Liver (tissue), 9 donors: ENCODE measurements around the gene VAMP1. TPM values are rescaled to one million over a fixed set of nuclear protein-coding genes. Genes with fewer than 3 reads are reported as not detected.

Experiments
- DNase-seq: peaks from one replicate; pipeline ENCODE4 v3.0.0-alpha.2; 2017; ENCODE audit warnings: low spot score
- H3K27ac ChIP-seq, 2 donors: one replicate each; pipeline ENCODE4 v1.7.0; 2013; ENCODE audit warnings: inconsistent platforms in 2 of 2, low read length in 2 of 2, control low read depth in 1 of 2, low read depth in 1 of 2, mild to moderate bottlenecking in 1 of 2
- H3K27me3 ChIP-seq, 4 donors: one replicate each; pipeline versions ENCODE4 v1.6.1 to v1.7.0; 2013; ENCODE audit warnings: low read length in 3 of 4, inconsistent platforms in 1 of 4, mild to moderate bottlenecking in 1 of 4, moderate library complexity in 1 of 4; ENCODE audit not compliant: control insufficient read depth in 4 of 4, insufficient read depth in 4 of 4
- H3K36me3 ChIP-seq, 4 donors: one replicate each; pipeline versions ENCODE4 v1.6.1 to v1.7.0; 2013; ENCODE audit warnings: low read length in 3 of 4, mild to moderate bottlenecking in 3 of 4, low read depth in 1 of 4, moderate library complexity in 1 of 4; ENCODE audit not compliant: control insufficient read depth in 4 of 4, insufficient read depth in 3 of 4
- H3K4me1 ChIP-seq, 4 donors: one replicate each; pipeline versions ENCODE4 v1.6.1 to v1.7.0; 2013; ENCODE audit warnings: low read length in 3 of 4, mild to moderate bottlenecking in 3 of 4, moderate library complexity in 1 of 4; ENCODE audit not compliant: control insufficient read depth in 4 of 4, insufficient read depth in 4 of 4
- H3K4me3 ChIP-seq, 3 donors: one replicate each; pipeline versions ENCODE4 v1.6.1 to v1.7.0; 2013; ENCODE audit warnings: low read length in 3 of 3, control low read depth in 1 of 3, low read depth in 1 of 3, mild to moderate bottlenecking in 1 of 3
- H3K9ac ChIP-seq, 2 donors: one replicate each; pipeline ENCODE4 v1.7.0; 2013; ENCODE audit warnings: low read length in 2 of 2, mild to moderate bottlenecking in 2 of 2, moderate library complexity in 2 of 2, control low read depth in 1 of 2, low read depth in 1 of 2
- H3K9me3 ChIP-seq, 4 donors: one replicate each; pipeline versions ENCODE4 v1.6.1 to v1.7.0; 2013; ENCODE audit warnings: low read length in 3 of 4; ENCODE audit not compliant: control insufficient read depth in 4 of 4
- EGR1 ChIP-seq, 2 donors: IDR thresholded peaks; 2 replicates each; pipeline ENCODE4 v1.6.1; 2016 to 2018; ENCODE audit warnings: antibody characterized with exemption in 2 of 2, low read depth in 2 of 2
- FOXA1 ChIP-seq: IDR thresholded peaks from 2 replicates; pipeline ENCODE4 v1.6.1; 2016; ENCODE audit warnings: antibody characterized with exemption
- FOXA2 ChIP-seq: IDR thresholded peaks from 2 replicates; pipeline ENCODE4 v1.6.1; 2016; ENCODE audit warnings: antibody characterized with exemption
- GABPA ChIP-seq, 2 donors: IDR thresholded peaks in 1 of 2; conservative IDR thresholded peaks in 1 of 2; 2 replicates each; pipeline ENCODE4 v1.6.1; 2016; ENCODE audit warnings: antibody characterized with exemption in 2 of 2, mild to moderate bottlenecking in 1 of 2, moderate library complexity in 1 of 2
- HNF4A ChIP-seq, 2 donors: conservative IDR thresholded peaks; 2 replicates each; pipeline ENCODE4 v1.6.1; 2016; ENCODE audit warnings: antibody characterized with exemption in 2 of 2, mild to moderate bottlenecking in 2 of 2
- HNF4G ChIP-seq: IDR thresholded peaks from 2 replicates; pipeline ENCODE4 v1.6.1; 2016; ENCODE audit warnings: antibody characterized with exemption
- JUND ChIP-seq, 2 donors: IDR thresholded peaks; 2 replicates each; pipeline ENCODE4 v1.6.1; 2016; ENCODE audit warnings: antibody characterized with exemption in 2 of 2
- NR2F2 ChIP-seq: IDR thresholded peaks from 2 replicates; pipeline ENCODE4 v1.6.1; 2016; ENCODE audit warnings: antibody characterized with exemption
- RAD21 ChIP-seq, 2 donors: IDR thresholded peaks; 2 replicates each; pipeline ENCODE4 v1.6.1; 2016; ENCODE audit warnings: antibody characterized with exemption in 2 of 2, mild to moderate bottlenecking in 2 of 2
- RXRA ChIP-seq, 2 donors: IDR thresholded peaks; 2 replicates each; pipeline ENCODE4 v1.6.1; 2017 to 2018; ENCODE audit warnings: antibody characterized with exemption in 2 of 2, mild to moderate bottlenecking in 1 of 2
- SP1 ChIP-seq: IDR thresholded peaks from 2 replicates; pipeline ENCODE4 v1.6.1; 2018; ENCODE audit warnings: antibody characterized with exemption, mild to moderate bottlenecking
- TAF1 ChIP-seq: conservative IDR thresholded peaks from 2 replicates; pipeline ENCODE4 v1.6.1; 2016; ENCODE audit warnings: antibody characterized with exemption, mild to moderate bottlenecking
- YY1 ChIP-seq: IDR thresholded peaks from 2 replicates; pipeline ENCODE4 v1.6.1; 2016; ENCODE audit warnings: antibody characterized with exemption, mild to moderate bottlenecking
- WGBS: extraction: QIAGEN DNeasy Blood & Tissue Kit; methylation state at CpG from one replicate; pipeline ENCODE4 v1.1.7; 2013; 5-methylcytosine and 5-hydroxymethylcytosine counted together
- polyA plus RNA-seq, 2 donors: library from polyadenylated mRNA; stranded (reverse) in 1 of 2; unstranded in 1 of 2; fragments of 200-250 nt in 1 of 2; fragments of >200 nt in 1 of 2; fragmentation: Nextera tagmentation in 1 of 2; extraction: Ambion mirVana in 1 of 2; gene quantifications; one replicate each; pipeline versions ENCODE4 v1.2.1 to v1.2.3, GENCODE V29; 2013 to 2015
- total RNA-seq, 2 donors: library from RNA; depleted of rRNA; stranded (reverse); fragments of >200 nt; gene quantifications; one replicate each; pipeline ENCODE4 v1.2.3, GENCODE V29; 2014
- TF ChIP-seq, protein P1 (sequence below): IDR thresholded peaks from 2 replicates; pipeline ENCODE4 v1.6.1; 2016; ENCODE audit warnings: antibody characterized with exemption
- TF ChIP-seq, protein P2 (sequence below): IDR thresholded peaks from 2 replicates; pipeline ENCODE4 v1.6.1; 2016; ENCODE audit warnings: antibody characterized with exemption
- TF ChIP-seq, protein P3 (sequence below): IDR thresholded peaks from 2 replicates; pipeline ENCODE4 v1.6.1; 2016; ENCODE audit warnings: antibody characterized with exemption
- TF ChIP-seq, protein P4 (sequence below): IDR thresholded peaks from 2 replicates; pipeline ENCODE4 v1.6.1; 2016; ENCODE audit warnings: antibody characterized with exemption, mild to moderate bottlenecking
- TF ChIP-seq, protein P5 (sequence below): fragments of 150-350 bp; IDR thresholded peaks from 2 replicates; pipeline ENCODE4 v1.5.1; 2017; ENCODE audit warnings: improper control_type of control experiment, low read depth, low read length; ENCODE audit not compliant: missing input control
- donor health status: healthy.
- donor health status: healthy.
- donor health status: healthy.
- donor health status: healthy.
- donor health status: healthy.

VAMP1 gene, protein sequence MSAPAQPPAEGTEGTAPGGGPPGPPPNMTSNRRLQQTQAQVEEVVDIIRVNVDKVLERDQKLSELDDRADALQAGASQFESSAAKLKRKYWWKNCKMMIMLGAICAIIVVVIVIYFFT
- total RNA-seq (1 to 10 TPM; 5.8 to 6.4 TPM), polyA plus RNA-seq (1 to 10 TPM; 2.4 to 4.2 TPM)

DNA sequence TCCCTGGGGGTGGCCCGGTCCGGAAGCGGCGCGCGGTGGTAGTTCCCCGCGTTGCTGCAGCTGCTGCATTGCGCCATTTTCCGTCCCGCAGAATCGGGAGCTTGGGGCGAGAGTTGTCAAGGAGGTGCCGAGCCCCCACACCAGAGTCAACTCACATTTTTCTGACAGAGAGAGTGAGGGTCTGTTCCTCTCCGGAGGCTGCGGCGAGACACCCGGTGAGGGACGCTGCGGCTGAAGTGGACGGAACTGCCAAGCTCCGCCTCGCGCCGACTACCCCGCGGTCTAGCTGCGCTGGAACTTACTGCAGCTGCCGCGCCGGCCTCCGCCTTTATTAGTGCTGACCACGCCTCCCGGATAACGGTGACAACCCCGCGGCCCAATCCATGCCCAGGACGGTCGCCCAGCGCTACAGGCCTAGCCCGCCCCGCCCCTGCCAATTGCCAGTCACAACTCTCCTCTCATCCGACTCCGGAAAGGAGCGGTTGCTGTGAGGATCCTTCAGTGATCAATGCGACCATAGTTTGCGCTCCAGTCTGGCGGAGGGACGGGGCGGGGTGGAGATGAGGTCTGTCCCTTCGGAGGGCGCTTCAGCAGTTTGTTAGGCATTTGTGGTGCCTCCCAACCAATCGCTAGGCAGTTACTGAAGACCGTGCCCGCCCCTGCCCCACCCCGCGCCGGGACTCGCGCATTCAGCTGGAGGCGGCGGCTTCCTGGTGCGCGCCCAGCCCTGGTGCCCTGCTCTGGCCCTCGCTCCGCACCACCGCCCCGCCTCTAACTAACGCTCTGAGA is at the start of gene VAMP1:
Gene VAMP1, minus strand, starts transcription at position 303 of the 789 bp plus-strand sequence. Its CDS starts 146 bp downstream, at position 157.
- Histone ChIP-seq H3K27ac (peak within 1 kb of the TSS; percentile 86 to 90), H3K9me3 (no peaks in the 10 kb centered on the region), H3K4me1 (peaks cover 10 to 32% (median 20%) of the 10 kb centered on the region in 4 donors), H3K9ac (peak within 1 kb of the TSS; percentile 30 to 82), H3K27me3 (no peaks in the 10 kb centered on the region), H3K36me3 (peaks cover 0 to 2% (median 0%) of the 10 kb centered on the region in 4 donors), H3K4me3 (peak within 1 kb of the TSS; percentile 77 to 90 (median 78))
- under 1% methylated on average over 69 of the region's 69 CpGs for WGBS
- DNase-seq, result peak; percentile 97
- TF ChIP-seq RXRA (IDR thresholded peaks at IDR 0.05) (peak; percentile 49 to 64), JUND (IDR thresholded peaks at IDR 0.05) (peak in 1 of 2 donors; percentile 13), RAD21 (IDR thresholded peaks at IDR 0.05) (no peak), GABPA (IDR thresholded peaks at IDR 0.05 in 1 of 2, conservative IDR thresholded peaks at IDR 0.05 in 1 of 2) (peak in 1 of 2 donors; percentile 79), HNF4A (conservative IDR thresholded peaks at IDR 0.05) (peak; percentile 33 to 41), EGR1 (IDR thresholded peaks at IDR 0.05; ENCODE audit: low read depth in 2 of 2) (peak in 1 of 2 donors; percentile 45), SP1 (peak; percentile 96), NR2F2 (no peak), TAF1 (peak; percentile 95), YY1 (peak; percentile 90), HNF4G (no peak), FOXA2 (peak; percentile 21), FOXA1 (peak; percentile 55)
- TF ChIP-seq, protein P1, sequence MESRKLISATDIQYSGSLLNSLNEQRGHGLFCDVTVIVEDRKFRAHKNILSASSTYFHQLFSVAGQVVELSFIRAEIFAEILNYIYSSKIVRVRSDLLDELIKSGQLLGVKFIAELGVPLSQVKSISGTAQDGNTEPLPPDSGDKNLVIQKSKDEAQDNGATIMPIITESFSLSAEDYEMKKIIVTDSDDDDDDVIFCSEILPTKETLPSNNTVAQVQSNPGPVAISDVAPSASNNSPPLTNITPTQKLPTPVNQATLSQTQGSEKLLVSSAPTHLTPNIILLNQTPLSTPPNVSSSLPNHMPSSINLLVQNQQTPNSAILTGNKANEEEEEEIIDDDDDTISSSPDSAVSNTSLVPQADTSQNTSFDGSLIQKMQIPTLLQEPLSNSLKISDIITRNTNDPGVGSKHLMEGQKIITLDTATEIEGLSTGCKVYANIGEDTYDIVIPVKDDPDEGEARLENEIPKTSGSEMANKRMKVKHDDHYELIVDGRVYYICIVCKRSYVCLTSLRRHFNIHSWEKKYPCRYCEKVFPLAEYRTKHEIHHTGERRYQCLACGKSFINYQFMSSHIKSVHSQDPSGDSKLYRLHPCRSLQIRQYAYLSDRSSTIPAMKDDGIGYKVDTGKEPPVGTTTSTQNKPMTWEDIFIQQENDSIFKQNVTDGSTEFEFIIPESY, result no peak
- TF ChIP-seq, protein P2, sequence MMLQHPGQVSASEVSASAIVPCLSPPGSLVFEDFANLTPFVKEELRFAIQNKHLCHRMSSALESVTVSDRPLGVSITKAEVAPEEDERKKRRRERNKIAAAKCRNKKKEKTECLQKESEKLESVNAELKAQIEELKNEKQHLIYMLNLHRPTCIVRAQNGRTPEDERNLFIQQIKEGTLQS, result peak; percentile 56
- TF ChIP-seq, protein P3, sequence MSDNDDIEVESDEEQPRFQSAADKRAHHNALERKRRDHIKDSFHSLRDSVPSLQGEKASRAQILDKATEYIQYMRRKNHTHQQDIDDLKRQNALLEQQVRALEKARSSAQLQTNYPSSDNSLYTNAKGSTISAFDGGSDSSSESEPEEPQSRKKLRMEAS, result peak; percentile 48
- TF ChIP-seq, protein P4, sequence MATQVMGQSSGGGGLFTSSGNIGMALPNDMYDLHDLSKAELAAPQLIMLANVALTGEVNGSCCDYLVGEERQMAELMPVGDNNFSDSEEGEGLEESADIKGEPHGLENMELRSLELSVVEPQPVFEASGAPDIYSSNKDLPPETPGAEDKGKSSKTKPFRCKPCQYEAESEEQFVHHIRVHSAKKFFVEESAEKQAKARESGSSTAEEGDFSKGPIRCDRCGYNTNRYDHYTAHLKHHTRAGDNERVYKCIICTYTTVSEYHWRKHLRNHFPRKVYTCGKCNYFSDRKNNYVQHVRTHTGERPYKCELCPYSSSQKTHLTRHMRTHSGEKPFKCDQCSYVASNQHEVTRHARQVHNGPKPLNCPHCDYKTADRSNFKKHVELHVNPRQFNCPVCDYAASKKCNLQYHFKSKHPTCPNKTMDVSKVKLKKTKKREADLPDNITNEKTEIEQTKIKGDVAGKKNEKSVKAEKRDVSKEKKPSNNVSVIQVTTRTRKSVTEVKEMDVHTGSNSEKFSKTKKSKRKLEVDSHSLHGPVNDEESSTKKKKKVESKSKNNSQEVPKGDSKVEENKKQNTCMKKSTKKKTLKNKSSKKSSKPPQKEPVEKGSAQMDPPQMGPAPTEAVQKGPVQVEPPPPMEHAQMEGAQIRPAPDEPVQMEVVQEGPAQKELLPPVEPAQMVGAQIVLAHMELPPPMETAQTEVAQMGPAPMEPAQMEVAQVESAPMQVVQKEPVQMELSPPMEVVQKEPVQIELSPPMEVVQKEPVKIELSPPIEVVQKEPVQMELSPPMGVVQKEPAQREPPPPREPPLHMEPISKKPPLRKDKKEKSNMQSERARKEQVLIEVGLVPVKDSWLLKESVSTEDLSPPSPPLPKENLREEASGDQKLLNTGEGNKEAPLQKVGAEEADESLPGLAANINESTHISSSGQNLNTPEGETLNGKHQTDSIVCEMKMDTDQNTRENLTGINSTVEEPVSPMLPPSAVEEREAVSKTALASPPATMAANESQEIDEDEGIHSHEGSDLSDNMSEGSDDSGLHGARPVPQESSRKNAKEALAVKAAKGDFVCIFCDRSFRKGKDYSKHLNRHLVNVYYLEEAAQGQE, result peak; percentile 94
- TF ChIP-seq, protein P5, sequence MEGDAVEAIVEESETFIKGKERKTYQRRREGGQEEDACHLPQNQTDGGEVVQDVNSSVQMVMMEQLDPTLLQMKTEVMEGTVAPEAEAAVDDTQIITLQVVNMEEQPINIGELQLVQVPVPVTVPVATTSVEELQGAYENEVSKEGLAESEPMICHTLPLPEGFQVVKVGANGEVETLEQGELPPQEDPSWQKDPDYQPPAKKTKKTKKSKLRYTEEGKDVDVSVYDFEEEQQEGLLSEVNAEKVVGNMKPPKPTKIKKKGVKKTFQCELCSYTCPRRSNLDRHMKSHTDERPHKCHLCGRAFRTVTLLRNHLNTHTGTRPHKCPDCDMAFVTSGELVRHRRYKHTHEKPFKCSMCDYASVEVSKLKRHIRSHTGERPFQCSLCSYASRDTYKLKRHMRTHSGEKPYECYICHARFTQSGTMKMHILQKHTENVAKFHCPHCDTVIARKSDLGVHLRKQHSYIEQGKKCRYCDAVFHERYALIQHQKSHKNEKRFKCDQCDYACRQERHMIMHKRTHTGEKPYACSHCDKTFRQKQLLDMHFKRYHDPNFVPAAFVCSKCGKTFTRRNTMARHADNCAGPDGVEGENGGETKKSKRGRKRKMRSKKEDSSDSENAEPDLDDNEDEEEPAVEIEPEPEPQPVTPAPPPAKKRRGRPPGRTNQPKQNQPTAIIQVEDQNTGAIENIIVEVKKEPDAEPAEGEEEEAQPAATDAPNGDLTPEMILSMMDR, result peak; percentile 21
